ENCODE data around the gene ANXA6.

The ANXA6 gene

DNA sequence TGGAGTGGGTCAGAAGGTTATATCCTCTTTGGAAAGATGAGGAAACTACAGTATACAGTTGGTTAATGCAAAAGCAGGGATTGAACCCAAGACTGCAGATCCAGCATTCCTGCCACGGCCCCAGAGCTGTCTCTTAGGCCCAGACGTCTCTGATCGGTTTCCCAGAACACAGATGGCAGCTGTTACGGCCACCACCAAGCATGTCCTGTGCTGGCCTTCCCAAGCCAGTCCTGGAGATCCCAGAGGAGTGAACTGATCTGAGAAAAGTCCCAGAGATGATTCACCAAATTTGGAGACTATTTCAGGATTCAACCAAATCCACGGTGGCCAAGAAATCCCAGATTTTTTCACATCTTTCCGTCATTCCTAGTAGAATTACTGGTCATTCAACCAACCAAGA lies 96.8 kb downstream of the ANXA6 start:
- DNase-seq: no peak

DNA sequence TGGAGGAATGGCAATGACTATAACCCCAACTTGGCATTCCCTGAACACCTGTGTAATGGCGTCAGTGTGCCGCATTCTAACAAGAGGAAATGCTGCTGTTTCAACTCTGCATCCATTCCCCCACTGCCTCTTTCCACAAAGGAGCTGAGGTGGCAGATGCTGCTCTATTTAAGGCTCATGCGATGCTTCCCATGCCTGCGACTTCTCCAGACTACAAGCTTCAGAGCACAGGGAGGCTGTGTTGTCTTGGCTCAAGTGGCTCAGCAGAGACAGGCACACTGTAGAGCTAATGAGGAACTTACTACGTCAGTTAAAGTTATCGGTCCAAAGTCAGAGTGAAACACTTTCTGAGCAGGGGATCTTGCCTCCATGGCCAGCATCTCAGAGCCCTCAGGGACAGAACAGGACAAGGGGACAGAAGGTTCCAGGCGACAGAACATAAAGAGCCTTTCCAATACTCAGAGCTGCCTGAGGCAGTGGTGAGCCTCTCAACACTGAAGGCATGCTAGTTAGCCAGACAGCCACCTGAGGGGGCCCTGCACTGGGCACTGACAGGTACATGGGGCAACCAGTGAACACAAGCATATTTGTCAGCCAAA lies 98.6 kb downstream of the ANXA6 start:
- DNase-seq: no peak

DNA sequence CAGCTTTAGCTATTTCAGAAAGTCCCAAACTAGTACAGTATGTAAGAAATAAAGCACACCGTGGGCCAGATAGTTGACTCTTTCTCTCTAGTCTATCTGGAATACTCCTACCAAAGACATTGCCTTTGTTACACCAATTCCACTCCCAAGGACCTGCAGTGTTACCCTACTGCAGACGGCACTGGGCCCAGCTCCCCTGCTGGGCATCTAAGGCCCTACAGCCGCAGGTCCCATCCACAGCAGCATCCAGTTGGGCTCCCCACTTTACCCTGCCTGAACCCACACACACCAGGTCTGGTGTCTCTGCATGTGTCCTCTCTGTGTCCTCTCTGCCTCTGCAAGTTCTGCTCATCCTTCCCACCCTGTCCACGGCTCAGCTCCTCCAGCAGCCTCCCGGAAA lies 99.3 kb downstream of the ANXA6 start:
- DNase-seq: no peak

DNA sequence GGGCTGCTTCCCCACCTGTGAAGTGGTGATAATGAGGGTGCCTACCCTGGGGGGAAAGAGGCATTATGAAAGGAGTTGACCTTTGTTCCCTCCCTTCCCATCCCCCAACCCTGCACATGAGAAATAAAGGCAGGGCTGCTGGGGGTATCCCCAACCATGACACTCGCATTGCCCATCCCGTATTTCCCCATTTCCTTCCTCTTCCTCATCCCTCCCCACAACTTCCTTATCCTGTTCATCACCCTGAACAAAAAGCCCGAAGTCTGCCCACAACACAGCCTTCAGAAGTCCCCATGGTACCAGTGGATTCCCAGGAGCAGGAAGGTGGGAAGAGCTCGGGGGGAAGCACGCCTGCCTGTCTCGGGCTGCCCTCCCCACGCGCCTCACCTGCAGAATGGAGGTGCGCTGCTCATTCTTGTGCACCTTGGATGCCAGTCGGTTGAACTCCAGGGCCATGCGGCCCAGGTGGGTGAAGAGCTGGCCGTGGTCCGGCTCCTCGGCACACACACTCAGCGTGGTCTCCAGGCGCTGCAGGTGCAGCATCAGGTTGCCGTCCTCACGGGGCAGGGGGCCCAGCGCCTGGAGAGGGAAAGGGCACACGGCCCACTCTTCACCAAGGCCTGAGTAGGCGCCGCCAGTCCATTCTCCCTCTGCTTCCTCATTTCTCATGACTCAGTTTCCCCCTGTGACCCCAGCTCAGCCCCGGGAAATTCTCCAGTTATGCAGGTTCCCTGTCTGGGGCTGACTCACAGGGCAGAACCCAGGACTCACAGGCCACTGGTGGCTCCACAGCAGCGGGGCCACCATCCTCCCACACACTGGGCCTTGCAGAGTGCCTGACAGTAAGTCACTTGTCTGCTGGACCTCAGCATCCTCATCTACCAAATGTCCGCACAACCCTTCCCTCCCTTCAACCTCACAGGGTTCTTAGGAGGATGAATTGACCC lies 100.9 kb downstream of the ANXA6 start:
- no peak for DNase-seq

DNA sequence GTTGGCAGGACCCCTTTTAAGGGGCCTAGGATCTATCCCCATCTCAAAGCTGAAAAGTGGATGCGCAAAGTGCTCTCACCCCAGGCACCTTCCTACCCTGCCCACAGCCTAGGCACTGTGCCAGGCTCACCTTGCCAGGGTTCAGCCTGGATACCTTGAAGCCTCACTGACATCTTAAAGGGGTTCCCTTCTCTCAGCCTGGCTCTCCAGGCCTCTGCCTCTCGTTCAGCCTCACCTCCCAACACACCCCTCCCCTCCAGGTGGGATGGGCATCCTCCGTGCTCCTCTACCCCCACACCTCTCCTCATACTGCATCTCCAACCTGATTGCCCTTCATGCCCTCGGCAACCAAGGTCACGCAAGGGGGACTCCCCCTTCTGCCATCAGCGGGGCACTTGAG lies 102.2 kb downstream of the ANXA6 start:
- no peak for DNase-seq

DNA sequence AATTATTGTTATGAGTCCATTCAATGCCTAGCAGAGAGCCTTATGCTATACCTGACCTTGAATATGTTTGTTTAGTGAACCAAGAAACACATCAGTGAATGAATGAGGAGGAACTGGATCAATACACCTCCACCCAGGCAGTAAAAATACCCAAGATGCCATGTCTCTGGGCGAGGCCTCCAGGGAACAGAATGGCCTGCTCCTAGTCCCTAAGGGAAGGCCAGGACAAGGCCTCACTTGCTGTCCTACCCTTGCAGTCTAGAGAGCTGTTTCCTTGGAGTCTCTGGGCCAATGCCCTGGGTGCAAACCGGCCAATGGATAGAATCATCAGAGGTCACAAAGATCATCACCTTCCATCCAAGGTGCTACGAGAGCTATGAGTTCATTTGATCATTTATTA lies 102.9 kb downstream of the ANXA6 start:
- no peak for DNase-seq

DNA sequence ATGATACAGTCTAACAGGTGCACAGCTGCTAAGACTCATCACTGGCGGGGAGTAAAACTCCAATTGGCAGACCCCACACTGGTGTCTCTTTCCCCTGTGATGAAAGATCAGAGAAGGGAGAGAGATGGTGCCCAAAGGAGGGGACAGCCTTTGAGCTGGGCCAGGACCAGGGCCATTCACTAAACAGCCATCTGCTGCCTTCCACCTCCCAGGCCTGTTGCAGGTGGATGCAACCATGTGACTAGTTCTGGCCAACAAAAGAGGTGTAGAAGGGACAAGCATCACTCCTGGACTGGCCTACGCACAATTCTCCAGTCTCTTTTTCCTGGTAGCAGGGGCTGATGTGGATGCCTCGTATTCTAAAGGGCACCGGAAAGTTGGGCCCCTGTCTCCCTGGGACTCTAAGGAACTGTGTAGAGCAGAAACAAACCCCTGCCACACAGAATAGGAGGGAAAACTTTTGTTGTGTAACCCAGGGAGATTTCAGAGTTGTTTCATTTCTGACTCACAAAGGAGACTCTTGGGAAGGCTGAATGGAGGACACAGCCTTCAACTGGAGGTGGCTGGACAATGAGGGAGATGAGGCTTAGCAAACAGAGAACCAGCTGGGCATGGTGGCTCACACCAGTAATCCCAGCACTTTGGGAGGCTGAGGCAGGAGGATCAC lies 103.7 kb downstream of the ANXA6 start:
- DNase-seq: no peak

DNA sequence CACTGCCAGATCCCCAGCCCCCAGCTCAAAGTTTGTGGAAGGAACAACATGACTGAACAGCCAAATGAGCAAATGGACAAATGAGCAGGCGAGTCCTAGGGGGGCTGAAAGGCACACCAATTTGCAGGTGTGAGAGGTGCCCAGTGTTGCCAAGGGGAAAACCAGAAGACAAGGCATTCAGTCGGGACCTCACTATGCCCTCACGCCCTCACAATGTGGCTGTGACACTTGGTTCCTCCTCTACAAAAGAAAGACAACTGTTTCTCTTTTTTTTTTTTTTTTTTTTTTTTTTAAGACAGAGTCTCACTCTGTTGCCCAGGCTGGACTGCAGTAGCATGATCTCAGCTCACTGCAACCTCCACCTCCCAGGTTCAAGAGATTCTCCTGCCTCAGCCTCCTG lies 104.7 kb downstream of the ANXA6 start:
- no peak for DNase-seq

DNA sequence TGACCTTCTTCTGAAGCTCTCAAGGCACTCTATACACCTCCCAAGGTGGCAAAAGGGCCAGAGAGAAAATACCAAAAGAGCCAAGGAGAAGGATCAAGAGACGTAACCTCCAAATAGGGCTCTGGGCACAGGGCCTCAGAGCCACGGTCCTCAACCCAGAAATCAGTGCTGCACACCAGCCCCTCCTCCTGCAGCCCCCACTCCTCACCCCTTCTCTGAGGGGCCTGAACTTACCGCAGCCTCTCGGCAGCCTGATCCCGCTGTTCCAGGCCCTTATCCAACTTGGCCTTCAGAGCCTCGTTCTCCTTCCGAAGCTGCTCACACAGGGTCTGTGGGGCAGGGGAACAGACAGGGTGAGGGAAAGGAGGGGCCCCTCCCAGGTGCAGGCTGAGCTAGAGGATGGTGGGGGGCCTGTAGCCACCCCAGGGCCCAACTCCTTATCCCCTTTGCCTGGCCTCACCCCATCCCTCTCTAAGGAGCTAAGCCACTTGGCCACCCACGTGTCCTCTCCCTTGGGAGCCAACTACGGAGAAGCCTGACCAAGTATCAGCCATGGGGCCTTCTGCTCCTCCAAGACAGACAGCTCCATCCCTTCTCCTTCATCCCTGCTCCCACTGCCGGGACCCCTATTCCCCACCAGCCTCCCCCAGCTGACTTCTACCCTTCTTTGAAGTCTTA lies 105.5 kb downstream of the ANXA6 start:
- no peak for DNase-seq

DNA sequence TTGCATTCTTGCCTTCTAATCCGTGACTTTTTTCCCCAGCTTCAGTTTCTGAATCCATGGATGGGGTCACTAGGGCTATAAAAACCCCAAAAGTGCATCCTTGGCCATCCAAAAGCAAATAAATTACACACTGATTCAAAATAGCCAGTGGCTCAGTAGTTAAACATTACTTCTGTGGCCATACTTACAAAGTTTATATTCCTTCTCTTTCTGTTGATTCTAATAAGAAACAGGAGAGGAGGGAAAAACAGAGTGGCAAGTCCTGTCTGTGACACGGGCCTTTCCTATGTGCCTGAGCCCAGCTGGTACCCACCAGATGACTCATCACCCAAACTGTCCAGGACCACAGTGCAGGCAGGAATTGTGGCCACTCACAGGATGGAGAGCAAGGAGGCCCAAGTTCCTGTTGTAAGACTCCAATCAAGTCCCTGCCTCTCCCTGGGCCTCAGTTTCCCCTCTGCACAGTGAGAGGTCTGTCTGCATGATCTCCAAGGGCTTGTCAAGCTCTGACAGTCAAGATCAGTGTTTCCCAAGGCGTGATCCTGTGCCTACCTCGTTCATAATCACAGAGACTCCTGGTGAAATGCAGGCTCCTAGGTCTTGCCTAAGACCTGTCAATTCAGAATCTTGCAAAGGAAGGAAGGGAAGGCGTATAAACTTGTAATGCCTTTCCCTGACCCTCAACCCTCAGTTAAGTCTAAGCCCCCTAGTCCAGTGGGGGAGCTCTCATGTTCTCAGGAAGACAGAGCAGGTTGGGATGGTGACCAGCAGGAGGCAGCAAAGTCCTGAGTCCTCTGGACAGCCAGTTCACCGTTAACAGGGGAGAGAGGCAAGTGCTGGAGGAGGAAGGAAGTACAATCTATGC lies 106.3 kb downstream of the ANXA6 start:
- DNase-seq: peak; percentile 78

All from CD4-positive, alpha-beta T cell treated with Interleukin-17A for 1 hour (primary cell).